Endothelial cell of umbilical vein (primary cell): Measurements from ENCODE around the gene PSMA7. TPM values are rescaled to one million over a fixed set of nuclear protein-coding genes. Genes with fewer than 3 reads are reported as not detected.
A peak's percentile ranks its signal among the peaks of the same experiment; 100 is the strongest.

ENCODE experiments used
- BruUV-seq: library from RNA; stranded (reverse); fragments of 400-500 nt; replicated peaks from 2 replicates; lab custom pipeline; 2021; lab: Mats Ljungman, UMichigan
- CTCF ChIA-PET: fragments of 300-600, 350-600 bp; sonication (Branson Sonifier 250); formaldehyde crosslinking; loops from one replicate; lab custom pipeline; 2021; ENCODE audit warnings: antibody characterized with exemption, inconsistent platforms; lab: Charles Lee
- POLR2A ChIA-PET: fragments of 300-600, 350-600 bp; sonication (Branson Sonifier 250); formaldehyde crosslinking; loops from one replicate; lab custom pipeline; 2021; ENCODE audit warnings: antibody characterized with exemption, inconsistent platforms; lab: Charles Lee
- DNase-seq: peaks from one replicate; pipeline ENCODE4 v3.0.0-alpha.2; 2011; ENCODE audit warnings: low read depth, low spot score
- FAIRE-seq: peaks from 2 replicates; lab custom pipeline; 2011; peaks lifted over from hg19 to GRCh38; lab: Jason Lieb, UNC
- H2AFZ ChIP-seq: 2 replicates; pipeline ENCODE4 v1.6.0; 2012; ENCODE audit warnings: low read depth, low read length, control low read depth, inconsistent platforms
- H3K27ac ChIP-seq: 2 replicates; pipeline ENCODE4 v1.5.1; 2011; ENCODE audit warnings: low read depth, mild to moderate bottlenecking, control low read depth, low read length, moderate library complexity; ENCODE audit not compliant: insufficient read depth
- H3K27me3 ChIP-seq, 2 experiments: 2 replicates each; pipeline versions ENCODE4 v1.6.0 to v1.6.1; 2011; ENCODE audit warnings: low read length in 2 of 2, mixed read lengths in 1 of 2; ENCODE audit not compliant: control insufficient read depth in 2 of 2, insufficient read depth in 2 of 2
- H3K36me3 ChIP-seq, 2 experiments: 2 replicates in 1 of 2; 3 replicates in 1 of 2; pipeline ENCODE4 v1.5.1; 2011; ENCODE audit warnings: low read length in 2 of 2, mild to moderate bottlenecking in 1 of 2, moderate library complexity in 1 of 2; ENCODE audit not compliant: control insufficient read depth in 2 of 2, insufficient read depth in 2 of 2; ENCODE audit errors: extremely low read depth in 1 of 2
- H3K4me1 ChIP-seq: 3 replicates; pipeline ENCODE4 v1.5.1; 2011; ENCODE audit warnings: mild to moderate bottlenecking, low read length; ENCODE audit not compliant: control insufficient read depth, insufficient read depth; ENCODE audit errors: extremely low read depth
- H3K4me2 ChIP-seq: 2 replicates; pipeline ENCODE4 v1.6.1; 2011; ENCODE audit warnings: low read length, control low read depth, mixed read lengths; ENCODE audit not compliant: insufficient read depth
- H3K4me3 ChIP-seq, 3 experiments: fragments of 200-600 bp in 1 of 3; sonication (generic), shearing (Covaris generic) in 1 of 3; replicated peaks in 1 of 3; 2 replicates each; pipeline ENCODE4 v1.5.1; 2011 to 2016; ENCODE audit warnings: control low read depth in 3 of 3, low read length in 3 of 3, mild to moderate bottlenecking in 2 of 3, inconsistent platforms in 1 of 3, low read depth in 1 of 3, moderate library complexity in 1 of 3; ENCODE audit not compliant: insufficient read depth in 1 of 3
- H3K79me2 ChIP-seq: 2 replicates; pipeline ENCODE4 v1.6.0; 2012; ENCODE audit warnings: low read length, inconsistent platforms; ENCODE audit not compliant: control insufficient read depth, insufficient read depth
- H3K9ac ChIP-seq: replicated peaks from 2 replicates; pipeline ENCODE3; 2011; ENCODE audit warnings: low read length, control low read depth; ENCODE audit not compliant: insufficient read depth; ENCODE audit errors: extremely low read depth
- H3K9me1 ChIP-seq: replicated peaks from 3 replicates; pipeline ENCODE4 v1.6.0; 2011; ENCODE audit warnings: mild to moderate bottlenecking, low read length; ENCODE audit not compliant: control insufficient read depth, insufficient read depth; ENCODE audit errors: extremely low read depth
- H3K9me3 ChIP-seq: replicated peaks from 2 replicates; pipeline ENCODE4 v1.5.1; 2012; ENCODE audit warnings: low read length, inconsistent platforms; ENCODE audit not compliant: control insufficient read depth, insufficient read depth
- H4K20me1 ChIP-seq: replicated peaks from 2 replicates; pipeline ENCODE3; 2011; ENCODE audit warnings: mild to moderate bottlenecking, low read length; ENCODE audit not compliant: control insufficient read depth, insufficient read depth; ENCODE audit errors: extremely low read depth
- EZH2 ChIP-seq: IDR thresholded peaks from 2 replicates; pipeline ENCODE4 v1.6.1; 2012; ENCODE audit warnings: borderline replicate concordance, low read depth, mild to moderate bottlenecking, moderate library complexity, low read length, inconsistent platforms; ENCODE audit not compliant: severe bottlenecking
- FOS ChIP-seq: IDR thresholded peaks from 2 replicates; pipeline ENCODE4 v1.6.1; 2011; ENCODE audit warnings: mild to moderate bottlenecking, low read length, moderate library complexity, borderline replicate concordance; ENCODE audit not compliant: insufficient read depth
- GATA2 ChIP-seq: IDR thresholded peaks from 2 replicates; pipeline ENCODE4 v1.7.0; 2011; ENCODE audit warnings: low read depth, mild to moderate bottlenecking, moderate library complexity, mixed read lengths, low read length; ENCODE audit not compliant: insufficient read length, insufficient read depth
- JUN ChIP-seq: IDR thresholded peaks from 2 replicates; pipeline ENCODE4 v1.6.1; 2011; ENCODE audit warnings: borderline replicate concordance, low read depth; ENCODE audit not compliant: insufficient read length, insufficient read depth
- MYC ChIP-seq: IDR thresholded peaks from one replicate; pipeline ENCODE4 v1.6.1; 2011; ENCODE audit warnings: mild to moderate bottlenecking, low read depth, low read length
- POLR2A ChIP-seq: IDR thresholded peaks from 2 replicates; pipeline ENCODE4 v1.6.1; 2012; ENCODE audit warnings: low read depth, mild to moderate bottlenecking, control low read depth, low read length
- POLR2AphosphoS5 ChIP-seq: IDR thresholded peaks from 2 replicates; pipeline ENCODE4 v1.6.1; 2012; ENCODE audit warnings: low read depth, mild to moderate bottlenecking, control low read depth, low read length, moderate library complexity; ENCODE audit not compliant: insufficient read depth
- dilution Hi-C: fragments of 300-500 bp; cut with MboI; formaldehyde crosslinking; loops from one replicate; pipeline ENCODE4 v1.15.0; 2019; ENCODE audit warnings: low sequenced_read_pairs; ENCODE audit not compliant: extremely low pct_ligation_motif_present
- intact Hi-C: fragments of 100-400 bp; cut with micrococcal nuclease; formaldehyde crosslinking; loops from one replicate; pipeline ENCODE4 v1.10.0; 2022
- polyA plus RNA-seq, 4 experiments: library from polyadenylated mRNA; depleted of rRNA in 3 of 4; stranded (reverse) in 3 of 4; unstranded in 1 of 4; fragments of >200 nt; gene quantifications; 2 replicates each; pipeline versions ENCODE4 v1.2.1 to v1.2.3, GENCODE V29; 2011 to 2012; ENCODE audit warnings: missing spikeins in 1 of 4
- total RNA-seq: library from RNA; stranded (reverse); gene quantifications from 2 replicates; pipeline ENCODE4 v1.2.3, GENCODE V29; 2021
- TF ChIP-seq, protein P1 (sequence below), 2 donors: IDR thresholded peaks; 1 replicate in 1 of 2; 2 replicates in 1 of 2; pipeline ENCODE4 v1.5.1; 2011; ENCODE audit warnings: low read length in 2 of 2, mild to moderate bottlenecking in 2 of 2, moderate library complexity in 2 of 2, control low read depth in 1 of 2, inconsistent platforms in 1 of 2, low read depth in 1 of 2; ENCODE audit not compliant: insufficient read depth in 1 of 2; ENCODE audit errors: extremely low read depth in 1 of 2
- TF ChIP-seq, protein P2 (sequence below): IDR thresholded peaks from 2 replicates; pipeline ENCODE4 v1.6.1; 2011; ENCODE audit not compliant: insufficient read depth, insufficient read length

Gene PSMA7
- total and polyA plus RNA-seq, 2 donors (not counting 3 experiments of a cell fraction or from before 2014, with no cell fraction given) = 393 to 826 TPM

DNA sequence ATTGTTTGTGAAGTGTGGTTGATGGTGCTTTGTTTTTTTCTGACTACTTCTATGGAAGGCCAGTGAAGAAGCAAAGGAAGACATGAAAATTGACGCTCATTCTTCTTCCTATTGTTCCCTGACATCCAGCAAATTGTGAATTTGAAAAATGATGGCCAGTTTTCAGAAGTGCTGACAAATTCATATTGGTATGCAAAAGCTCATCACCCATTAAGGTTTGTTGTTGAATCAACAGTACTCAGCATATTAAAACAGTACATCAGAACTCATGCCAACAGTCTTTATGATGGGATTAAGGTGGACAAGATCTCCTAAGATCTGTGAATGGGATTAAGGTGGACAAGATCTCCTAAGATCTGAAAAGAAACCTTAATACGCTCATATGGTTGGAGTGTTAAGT lies 38.6 kb upstream of the PSMA7 start:
- dilution Hi-C loops = no loop called here
- TF ChIP-seq, protein P1, sequence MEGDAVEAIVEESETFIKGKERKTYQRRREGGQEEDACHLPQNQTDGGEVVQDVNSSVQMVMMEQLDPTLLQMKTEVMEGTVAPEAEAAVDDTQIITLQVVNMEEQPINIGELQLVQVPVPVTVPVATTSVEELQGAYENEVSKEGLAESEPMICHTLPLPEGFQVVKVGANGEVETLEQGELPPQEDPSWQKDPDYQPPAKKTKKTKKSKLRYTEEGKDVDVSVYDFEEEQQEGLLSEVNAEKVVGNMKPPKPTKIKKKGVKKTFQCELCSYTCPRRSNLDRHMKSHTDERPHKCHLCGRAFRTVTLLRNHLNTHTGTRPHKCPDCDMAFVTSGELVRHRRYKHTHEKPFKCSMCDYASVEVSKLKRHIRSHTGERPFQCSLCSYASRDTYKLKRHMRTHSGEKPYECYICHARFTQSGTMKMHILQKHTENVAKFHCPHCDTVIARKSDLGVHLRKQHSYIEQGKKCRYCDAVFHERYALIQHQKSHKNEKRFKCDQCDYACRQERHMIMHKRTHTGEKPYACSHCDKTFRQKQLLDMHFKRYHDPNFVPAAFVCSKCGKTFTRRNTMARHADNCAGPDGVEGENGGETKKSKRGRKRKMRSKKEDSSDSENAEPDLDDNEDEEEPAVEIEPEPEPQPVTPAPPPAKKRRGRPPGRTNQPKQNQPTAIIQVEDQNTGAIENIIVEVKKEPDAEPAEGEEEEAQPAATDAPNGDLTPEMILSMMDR (IDR thresholded peaks at IDR 0.05; ENCODE audit: extremely low read depth in 1 of 2, insufficient read depth in 1 of 2, low read depth in 1 of 2, low read length in 2 of 2) = no peak
- TF ChIP-seq MYC (no peak), POLR2A (no peak), FOS (no peak), GATA2 (no peak), JUN (no peak), POLR2AphosphoS5 (no peak), EZH2 (no peak)
- TF ChIP-seq, protein P2, sequence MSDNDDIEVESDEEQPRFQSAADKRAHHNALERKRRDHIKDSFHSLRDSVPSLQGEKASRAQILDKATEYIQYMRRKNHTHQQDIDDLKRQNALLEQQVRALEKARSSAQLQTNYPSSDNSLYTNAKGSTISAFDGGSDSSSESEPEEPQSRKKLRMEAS = no peak
- FAIRE-seq (no peak), DNase-seq (no peak)
- no TSS peak for BruUV-seq
- Histone ChIP-seq H3K27me3 (no peaks in the 10 kb centered on the region), H4K20me1 (no peaks in the 10 kb centered on the region), H3K27ac (peak overlapping the region; percentile 92), H3K4me3 (peak overlapping the region in 1 of 3 experiments; percentile 93), H3K9me3 (no peaks in the 10 kb centered on the region), H2AFZ (no peak overlapping the region), H3K36me3 (peaks cover 0 to 1% of the 10 kb centered on the region in 2 experiments), H3K4me1 (peaks cover 12% of the 10 kb centered on the region), H3K9me1 (no peaks in the 10 kb centered on the region), H3K9ac (no peak overlapping the region), H3K79me2 (peaks cover 14% of the 10 kb centered on the region), H3K4me2 (peak overlapping the region; percentile 95)
- intact Hi-C loops = loop anchor here (1.0 to 10.0 kb wide), 3 partner anchors 56 to 203 kb away; partner anchors contain the start of genes OSBPL2, RPS21 and TAF4
- ChIA-PET CTCF (no interaction called here), POLR2A (no interaction called here)
